ENCODE results near the gene TMEM254. TPM values are rescaled to one million over a fixed set of nuclear protein-coding genes. Genes with fewer than 3 reads are reported as not detected.
A peak's percentile ranks its signal among the peaks of the same experiment; 100 is the strongest.

TMEM254 gene
- total and polyA plus RNA-seq, 2 experiments from 2014 or later: 8.6 to 18.6 TPM

DNA sequence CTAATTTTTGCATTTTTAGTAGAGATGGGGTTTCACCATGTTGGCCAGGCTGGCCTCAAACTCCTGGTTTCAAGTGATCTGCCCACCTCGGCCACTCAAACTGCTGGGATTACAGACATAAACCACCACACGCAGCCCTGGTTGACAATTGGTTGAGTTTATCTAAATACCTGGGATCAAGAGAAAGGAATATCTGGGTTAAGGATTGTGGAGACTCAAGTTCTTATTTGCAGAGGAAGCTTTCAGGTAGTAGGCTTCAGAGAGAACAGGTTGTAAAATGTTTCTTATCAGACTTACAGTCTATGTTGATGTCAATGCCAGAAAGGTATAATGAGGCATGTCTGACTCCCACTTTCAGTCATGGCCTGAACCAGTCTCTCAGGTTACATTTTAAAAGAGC lies 5.9 kb upstream of the TMEM254 start:
- H3K27me3 ChIP-seq: no peaks in the 10 kb centered on the region
- TF ChIP-seq CTCF (IDR thresholded peaks at IDR 0.05; ENCODE audit: low read depth, low read length): no peak
- no peak for DNase-seq (ENCODE audit: low read depth in 1 of 2, low spot score in 1 of 2)
- no peak overlapping the region for H3K27ac ChIP-seq
- H3K36me3 ChIP-seq: no peaks in the 10 kb centered on the region
- no peaks in the 10 kb centered on the region for H3K9me3 ChIP-seq (ENCODE audit: low read depth)
- no peak overlapping the region for H3K4me3 ChIP-seq
- H3K4me1 ChIP-seq (ENCODE audit: low read depth): no peaks in the 10 kb centered on the region

GRCh38 chr10:80075781-80076180 lies 2.7 kb upstream of the TMEM254 start:
- H3K9me3 ChIP-seq (ENCODE audit: low read depth): no peaks in the 10 kb centered on the region
- no peak overlapping the region for H3K27ac ChIP-seq
- H3K36me3 ChIP-seq: no peaks in the 10 kb centered on the region
- H3K4me1 ChIP-seq (ENCODE audit: low read depth): peaks cover 2% of the 10 kb centered on the region
- H3K27me3 ChIP-seq: no peaks in the 10 kb centered on the region
- H3K4me3 ChIP-seq: no peak overlapping the region
- DNase-seq (ENCODE audit: low read depth in 1 of 2, low spot score in 1 of 2): peak in 1 of 2 donors; percentile 8
- TF ChIP-seq CTCF (IDR thresholded peaks at IDR 0.05; ENCODE audit: low read depth, low read length): no peak

- H3K36me3 ChIP-seq: no peaks in the 10 kb centered on the region
- no peak for DNase-seq (ENCODE audit: low read depth in 1 of 2, low spot score in 1 of 2)
- H3K4me1 ChIP-seq (ENCODE audit: low read depth): peaks cover 2% of the 10 kb centered on the region
- TF ChIP-seq CTCF (IDR thresholded peaks at IDR 0.05; ENCODE audit: low read depth, low read length): no peak
- H3K27ac ChIP-seq: peak overlapping the region; percentile 92
- peak overlapping the region; percentile 87 for H3K4me3 ChIP-seq
- no peaks in the 10 kb centered on the region for H3K9me3 ChIP-seq (ENCODE audit: low read depth)
- no peaks in the 10 kb centered on the region for H3K27me3 ChIP-seq
Measured at GRCh38 chr10:80077869-80078447, 507 bp upstream of the TMEM254 start.

DNA sequence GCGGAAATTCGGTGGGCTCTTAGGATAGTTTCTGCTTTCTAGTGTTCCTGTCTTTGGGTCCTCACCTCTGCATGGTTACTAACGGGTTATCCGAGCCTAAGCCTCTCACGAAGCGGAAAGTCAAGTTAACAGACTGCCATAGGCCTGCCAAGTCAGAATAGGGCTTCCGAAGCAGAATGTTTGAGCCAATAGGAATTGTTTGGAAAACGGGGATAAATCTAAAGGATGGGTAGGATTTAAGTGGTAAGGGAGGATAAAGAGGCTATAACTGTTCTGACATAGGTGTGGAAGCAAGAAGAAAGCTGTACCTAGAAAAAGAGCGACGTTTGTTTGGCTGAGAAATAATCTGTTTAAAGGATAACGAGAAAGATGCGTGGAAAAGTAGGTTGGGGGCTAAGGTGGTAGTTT lies 851 bp downstream of the TMEM254 start:
- H3K36me3 ChIP-seq: no peaks in the 10 kb centered on the region
- peak overlapping the region; percentile 92 for H3K27ac ChIP-seq
- TF ChIP-seq CTCF (IDR thresholded peaks at IDR 0.05; ENCODE audit: low read depth, low read length): no peak
- no peaks in the 10 kb centered on the region for H3K9me3 ChIP-seq (ENCODE audit: low read depth)
- peaks cover 2% of the 10 kb centered on the region for H3K4me1 ChIP-seq (ENCODE audit: low read depth)
- peak overlapping the region; percentile 87 for H3K4me3 ChIP-seq
- no peak for DNase-seq (ENCODE audit: low read depth in 1 of 2, low spot score in 1 of 2)
- no peaks in the 10 kb centered on the region for H3K27me3 ChIP-seq

GRCh38 chr10:80081026-80081425 lies 2.6 kb downstream of the TMEM254 start:
- Histone ChIP-seq H3K4me1 (ENCODE audit: low read depth) (peaks cover 2% of the 10 kb centered on the region), H3K9me3 (ENCODE audit: low read depth) (no peaks in the 10 kb centered on the region), H3K36me3 (no peaks in the 10 kb centered on the region), H3K27me3 (no peaks in the 10 kb centered on the region), H3K4me3 (no peak overlapping the region), H3K27ac (no peak overlapping the region)
- TF ChIP-seq CTCF (IDR thresholded peaks at IDR 0.05; ENCODE audit: low read depth, low read length): no peak
- no peak for DNase-seq (ENCODE audit: low read depth in 1 of 2, low spot score in 1 of 2)
